Neural cell (in vitro differentiated cells): ENCODE results near the gene CDNF. TPM values are rescaled to one million over a fixed set of nuclear protein-coding genes. Genes with fewer than 3 reads are reported as not detected.

Source experiments
- H2AFZ ChIP-seq: fragments of 200-600, 300-800 bp; sonication (generic), shearing (Covaris generic); 2 replicates; pipeline ENCODE4 v1.6.0; 2014; ENCODE audit warnings: low read depth, mild to moderate bottlenecking, antibody characterized with exemption, low read length, moderate library complexity
- H3F3A ChIP-seq: fragments of 200-600 bp; shearing (Covaris generic); 2 replicates; pipeline ENCODE4 v1.6.1; 2016; ENCODE audit warnings: mild to moderate bottlenecking, moderate library complexity, mixed read lengths, antibody characterized with exemption, low read length; ENCODE audit not compliant: insufficient read depth, poor library complexity, severe bottlenecking
- H3K27ac ChIP-seq: fragments of 200-600, 300-800 bp; sonication (generic), shearing (Covaris generic); 2 replicates; pipeline ENCODE4 v1.5.1; 2014; ENCODE audit warnings: mild to moderate bottlenecking, low read length, moderate library complexity
- H3K27me3 ChIP-seq: fragments of 300-800, 200-600 bp; sonication (generic), shearing (Covaris generic); 2 replicates; pipeline ENCODE4 v1.6.0; 2014; ENCODE audit warnings: mild to moderate bottlenecking, low read depth, low read length, moderate library complexity; ENCODE audit not compliant: insufficient read depth
- H3K36me3 ChIP-seq: fragments of 300-800, 200-600 bp; sonication (generic), shearing (Covaris generic); 2 replicates; pipeline ENCODE4 v1.5.1; 2014; ENCODE audit warnings: mild to moderate bottlenecking, antibody characterized with exemption, low read length, moderate library complexity; ENCODE audit not compliant: insufficient read depth
- H3K4me2 ChIP-seq: fragments of 300-800, 200-600 bp; sonication (generic), shearing (Covaris generic); 2 replicates; pipeline ENCODE4 v1.6.0; 2014; ENCODE audit warnings: mild to moderate bottlenecking, low read length
- H3K4me3 ChIP-seq: fragments of 300-800, 200-600 bp; sonication (generic), shearing (Covaris generic); 2 replicates; pipeline ENCODE4 v1.5.1; 2014; ENCODE audit warnings: mild to moderate bottlenecking, low read length, moderate library complexity
- H3K79me2 ChIP-seq: fragments of 200-600 bp; shearing (Covaris generic); replicated peaks from 2 replicates; pipeline ENCODE4 v1.6.0; 2014; ENCODE audit warnings: mild to moderate bottlenecking, low read length, moderate library complexity; ENCODE audit not compliant: insufficient read depth
- H3K9ac ChIP-seq: fragments of 300-800, 200-600 bp; sonication (generic), shearing (Covaris generic); 2 replicates; pipeline ENCODE4 v1.6.1; 2016; ENCODE audit warnings: mild to moderate bottlenecking, low read length, mixed read lengths
- H3K9me2 ChIP-seq: fragments of 200-600 bp; shearing (Covaris generic); 2 replicates; pipeline ENCODE4 v1.6.1; 2016; ENCODE audit warnings: mild to moderate bottlenecking, low read length, mixed read lengths; ENCODE audit not compliant: insufficient read depth
- H3K9me3 ChIP-seq: fragments of 200-600, 300-800 bp; sonication (generic), shearing (Covaris generic); 2 replicates; pipeline ENCODE4 v1.6.1; 2016; ENCODE audit warnings: mild to moderate bottlenecking, mixed run types, low read length, moderate library complexity, mixed read lengths
- H4K20me1 ChIP-seq: fragments of 200-600 bp; shearing (Covaris generic); 2 replicates; pipeline ENCODE4 v1.6.1; 2016; ENCODE audit warnings: mild to moderate bottlenecking, mixed run types; ENCODE audit not compliant: insufficient read depth
- CTCF ChIP-seq: fragments of 450-650 bp; IDR thresholded peaks from 2 replicates; pipeline ENCODE4 v1.5.1; 2014; ENCODE audit warnings: antibody characterized with exemption, mild to moderate bottlenecking, moderate library complexity; ENCODE audit not compliant: poor library complexity, severe bottlenecking
- EP300 ChIP-seq: fragments of 450-650 bp; conservative IDR thresholded peaks from 2 replicates; pipeline ENCODE4 v1.6.1; 2014; ENCODE audit warnings: antibody characterized with exemption, mild to moderate bottlenecking, moderate library complexity; ENCODE audit not compliant: poor library complexity, severe bottlenecking
- EZH2 ChIP-seq: fragments of 200-600, 300-800 bp; shearing (Covaris generic), sonication (generic); IDR thresholded peaks from 2 replicates; pipeline ENCODE4 v1.6.1; 2014; ENCODE audit warnings: antibody characterized with exemption, low read length, borderline replicate concordance, mild to moderate bottlenecking; ENCODE audit not compliant: insufficient read depth, poor library complexity, severe bottlenecking
- MXI1 ChIP-seq: fragments of 450-650 bp; conservative IDR thresholded peaks from 2 replicates; pipeline ENCODE4 v1.6.1; 2014; ENCODE audit warnings: antibody characterized with exemption, mild to moderate bottlenecking; ENCODE audit not compliant: poor library complexity, severe bottlenecking
- POLR2AphosphoS5 ChIP-seq: IDR thresholded peaks from 2 replicates; pipeline ENCODE4 v1.6.1; 2012
- RAD21 ChIP-seq: fragments of 450-650 bp; conservative IDR thresholded peaks from 2 replicates; pipeline ENCODE4 v1.6.1; 2014; ENCODE audit warnings: antibody characterized with exemption, mild to moderate bottlenecking, moderate library complexity
- REST ChIP-seq: IDR thresholded peaks from 2 replicates; pipeline ENCODE4 v1.6.1; 2012; ENCODE audit warnings: borderline replicate concordance
- SMC3 ChIP-seq: fragments of 450-650 bp; conservative IDR thresholded peaks from 2 replicates; pipeline ENCODE4 v1.6.1; 2014; ENCODE audit warnings: antibody characterized with exemption, mild to moderate bottlenecking, moderate library complexity; ENCODE audit not compliant: poor library complexity
- TAF1 ChIP-seq: IDR thresholded peaks from 2 replicates; pipeline ENCODE4 v1.6.1; 2012; ENCODE audit warnings: low read depth
- polyA plus RNA-seq: library from polyadenylated mRNA; depleted of rRNA; stranded (reverse); fragments of >200 nt; gene quantifications from 2 replicates; pipeline ENCODE4 v1.2.3, GENCODE V29; 2014

The CDNF gene
- polyA plus RNA-seq, 1 donor from 2014 or later = 1.5 TPM

- Histone ChIP-seq H3K27ac (no peak overlapping the region), H3K9me2 (no peaks in the 10 kb centered on the region), H3K4me3 (no peak overlapping the region), H4K20me1 (no peaks in the 10 kb centered on the region), H3K9ac (no peak overlapping the region), H3K36me3 (peaks cover 11% of the 10 kb centered on the region), H3K79me2 (peaks cover 11% of the 10 kb centered on the region), H3F3A (no peaks in the 10 kb centered on the region), H3K27me3 (no peaks in the 10 kb centered on the region), H2AFZ (no peak overlapping the region), H3K9me3 (no peaks in the 10 kb centered on the region), H3K4me2 (no peak overlapping the region)
- TF ChIP-seq REST = no peak
- TF ChIP-seq SMC3 = no peak
- no peak for TF ChIP-seq TAF1
- TF ChIP-seq POLR2AphosphoS5 = no peak
- TF ChIP-seq MXI1 = no peak
- TF ChIP-seq CTCF = no peak
- no peak for TF ChIP-seq EP300
- no peak for TF ChIP-seq RAD21
Observed at GRCh38 chr10:14844948-14845347, 7.1 kb upstream of the CDNF start.

- Histone ChIP-seq H3K36me3 (peaks cover 11% of the 10 kb centered on the region), H3F3A (no peaks in the 10 kb centered on the region), H3K79me2 (peaks cover 17% of the 10 kb centered on the region), H4K20me1 (no peaks in the 10 kb centered on the region), H3K4me3 (no peak overlapping the region), H2AFZ (no peak overlapping the region), H3K27me3 (no peaks in the 10 kb centered on the region), H3K9me2 (no peaks in the 10 kb centered on the region), H3K27ac (no peak overlapping the region), H3K9me3 (no peaks in the 10 kb centered on the region), H3K9ac (no peak overlapping the region), H3K4me2 (no peak overlapping the region)
- TF ChIP-seq MXI1 = no peak
- no peak for TF ChIP-seq RAD21
- no peak for TF ChIP-seq EP300
- no peak for TF ChIP-seq POLR2AphosphoS5
- TF ChIP-seq EZH2 = no peak
- no peak for TF ChIP-seq CTCF
- no peak for TF ChIP-seq SMC3
- TF ChIP-seq TAF1 = no peak
- TF ChIP-seq REST = no peak
Observed at GRCh38 chr10:14843327-14843988, 5.6 kb upstream of the CDNF start.
